NCI-H82 (cell line): ENCODE measurements around the gene GRK6.

Source experiments
- DNase-seq: peaks from one replicate; lab custom pipeline; 2025; lab: John Stamatoyannopoulos, UW

GRK6 gene

DNA sequence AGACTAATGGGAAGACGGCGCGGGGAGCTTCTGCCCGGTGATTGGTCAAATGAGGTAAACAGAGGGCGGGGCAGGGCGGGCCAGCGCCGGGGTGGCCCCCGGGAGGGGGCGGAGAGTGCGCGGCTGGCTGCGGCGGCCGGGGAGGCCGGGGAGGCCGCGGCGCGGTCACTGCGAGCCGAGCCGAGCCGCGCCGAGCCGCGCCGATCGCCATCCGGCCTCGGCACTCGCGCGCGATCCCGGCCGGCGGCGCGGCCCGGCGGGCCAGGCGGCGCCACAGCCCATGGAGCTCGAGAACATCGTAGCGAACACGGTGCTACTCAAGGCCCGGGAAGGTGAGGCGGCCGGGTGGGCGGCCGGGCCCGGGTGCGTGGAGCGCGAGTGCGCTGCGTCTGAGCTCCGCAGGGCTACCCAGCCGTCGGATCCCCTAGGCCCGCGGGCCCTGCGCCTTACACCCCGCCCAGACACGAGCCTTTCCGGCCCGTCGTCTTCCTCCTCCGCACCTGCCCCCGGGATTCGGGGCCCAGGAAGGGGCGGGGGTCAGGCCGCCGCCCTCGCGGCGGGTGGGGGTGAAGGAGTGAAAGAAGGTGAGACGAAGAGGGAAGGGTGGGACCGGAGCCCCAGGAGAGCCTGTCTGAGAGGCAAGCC is at the start of gene GRK6:
GRK6 (plus strand) TSS at position 111 of the 645 bp plus-strand sequence; CDS start at position 281, 170 bp downstream.
- peak; percentile 50 for DNase-seq

DNA sequence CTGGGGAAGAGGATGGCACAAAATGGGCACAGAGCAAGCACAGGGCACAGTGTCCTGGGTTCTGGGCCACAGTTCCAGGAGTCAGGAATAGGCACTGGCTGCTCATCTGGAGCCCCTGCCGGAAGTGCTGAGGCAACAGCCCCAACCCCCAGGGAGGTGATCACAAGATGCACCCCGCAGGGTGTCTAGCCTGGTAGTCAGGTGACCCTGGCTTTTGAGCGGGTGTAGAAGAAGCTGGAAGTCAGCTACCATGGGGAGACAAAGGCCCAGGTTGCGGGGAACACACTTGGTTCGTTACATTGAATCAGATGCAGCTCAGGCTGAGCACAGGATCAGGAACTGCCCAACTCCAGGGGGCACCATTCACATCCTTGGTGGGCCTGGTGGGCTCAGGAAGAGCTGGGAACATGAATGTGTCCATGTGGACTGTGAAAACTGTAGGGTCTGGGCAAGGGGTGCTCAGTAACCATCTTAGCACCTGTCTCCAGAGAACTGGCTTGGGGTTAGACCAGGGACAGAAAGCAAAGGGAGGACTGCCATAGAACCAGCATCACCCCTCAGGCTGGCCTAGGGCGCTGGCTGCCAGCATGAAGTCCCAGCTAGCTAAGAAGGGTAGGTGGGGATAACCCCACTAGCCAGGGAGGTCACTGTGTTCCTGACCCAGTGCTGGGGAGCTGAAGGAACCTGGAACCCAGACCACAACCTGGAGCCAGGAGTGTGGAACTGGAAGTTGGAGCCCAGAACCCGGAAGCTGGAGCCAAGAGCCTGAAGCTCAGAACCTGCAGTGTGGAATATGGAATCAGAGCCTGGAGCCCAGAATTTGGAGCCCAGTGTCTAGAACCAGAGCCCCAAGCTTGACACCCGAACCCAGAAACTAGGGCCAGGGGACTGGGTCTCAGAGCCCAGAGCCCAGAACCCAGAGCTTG is 48.4 kb upstream of the GRK6 start:
- no peak for DNase-seq

DNA sequence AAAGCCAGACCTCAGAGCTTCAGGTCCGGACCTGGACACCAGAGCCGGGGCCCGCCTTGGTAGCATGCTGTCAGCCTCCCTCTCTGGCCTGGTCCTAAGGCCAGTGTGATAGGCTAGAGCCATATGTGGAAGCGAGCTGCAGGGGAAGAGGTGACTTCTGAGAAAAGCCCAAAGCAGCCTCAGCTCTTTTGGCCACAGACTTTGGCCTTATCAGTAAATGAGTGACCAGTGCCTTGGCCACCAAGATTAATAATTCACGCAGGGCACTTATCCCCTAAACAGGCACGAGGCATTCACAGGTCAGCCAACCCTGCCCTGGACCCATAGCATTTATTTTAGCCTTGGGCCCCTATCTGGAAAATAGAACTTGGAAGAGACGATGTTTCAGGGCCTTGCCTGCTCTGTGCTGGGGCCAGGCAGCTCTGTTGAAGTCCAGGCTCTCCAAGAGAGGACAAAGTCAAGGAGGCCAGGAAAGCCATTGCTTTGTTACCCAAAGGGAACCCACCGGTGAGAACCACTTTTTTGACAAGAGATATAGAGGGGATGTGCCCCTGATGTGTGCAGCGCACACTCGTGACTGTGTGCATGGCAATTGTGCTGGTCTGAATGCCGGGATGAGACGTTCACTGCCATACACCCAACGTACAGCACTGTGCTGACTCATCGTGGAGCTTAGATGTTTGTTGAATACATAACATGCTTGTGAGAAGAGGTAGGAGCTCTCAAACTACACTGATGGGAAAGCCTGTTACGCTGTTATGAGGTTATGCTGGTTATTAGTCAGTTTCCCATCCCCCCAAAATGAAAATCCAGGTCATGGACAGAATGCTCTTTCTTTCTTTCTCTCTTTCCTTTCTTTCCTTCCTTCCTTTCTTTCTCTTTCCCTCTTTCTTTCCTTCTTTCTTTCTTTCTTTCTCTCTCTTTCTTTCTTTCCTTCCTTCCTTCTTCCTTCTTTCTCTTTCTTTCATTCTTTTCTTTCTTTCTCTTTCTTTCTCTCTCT is 47.3 kb upstream of the GRK6 start:
- DNase-seq, result peak; percentile 13

DNA sequence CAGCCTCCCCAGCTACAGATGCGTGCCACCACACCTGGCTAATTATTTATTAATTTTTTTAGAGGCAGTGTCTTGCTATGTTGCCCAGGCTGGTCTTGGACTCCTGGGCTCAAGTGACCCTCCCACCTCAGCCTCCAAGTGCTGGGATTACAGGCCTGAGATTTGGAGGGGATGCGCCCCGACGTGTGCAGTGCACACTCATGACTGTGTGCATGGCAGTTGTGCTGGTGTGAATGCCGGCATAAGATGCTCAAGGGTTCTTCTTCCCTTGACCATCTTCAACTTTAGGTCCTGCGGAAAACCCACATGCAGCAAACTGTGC is 45.7 kb upstream of the GRK6 start:
- DNase-seq, result no peak

- peak; percentile 29 for DNase-seq
Measured at GRCh38 chr5:177382423-177383029, 44.0 kb upstream of the GRK6 start.

- DNase-seq, result no peak
Measured at GRCh38 chr5:177383181-177383580, 43.3 kb upstream of the GRK6 start.

DNA sequence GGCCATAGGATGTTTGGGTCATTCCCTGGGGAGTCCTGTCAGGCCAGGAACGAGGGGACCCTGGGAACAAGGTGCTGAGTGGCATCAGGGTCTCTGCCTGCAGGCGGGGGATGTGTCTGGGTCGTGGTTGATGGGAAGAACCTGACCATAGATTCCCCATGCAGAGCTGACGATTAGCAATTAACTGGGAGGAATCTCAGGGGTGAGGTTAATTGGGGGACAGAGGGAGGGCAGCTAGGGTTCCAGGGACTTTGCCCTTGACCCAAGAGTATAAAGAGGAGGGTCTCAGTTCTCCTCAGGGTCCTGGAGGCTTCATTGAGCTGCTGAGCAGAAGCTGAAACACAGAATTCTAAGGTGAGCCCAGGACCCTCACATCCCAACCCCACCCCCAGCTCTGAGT is 42.3 kb upstream of the GRK6 start, which contains the start of gene SLC34A1:
SLC34A1 (plus strand) TSS at position 301 of the 400 bp plus-strand sequence. CDS start 1,308 bp downstream, outside the sequence.
- DNase-seq, result no peak

DNA sequence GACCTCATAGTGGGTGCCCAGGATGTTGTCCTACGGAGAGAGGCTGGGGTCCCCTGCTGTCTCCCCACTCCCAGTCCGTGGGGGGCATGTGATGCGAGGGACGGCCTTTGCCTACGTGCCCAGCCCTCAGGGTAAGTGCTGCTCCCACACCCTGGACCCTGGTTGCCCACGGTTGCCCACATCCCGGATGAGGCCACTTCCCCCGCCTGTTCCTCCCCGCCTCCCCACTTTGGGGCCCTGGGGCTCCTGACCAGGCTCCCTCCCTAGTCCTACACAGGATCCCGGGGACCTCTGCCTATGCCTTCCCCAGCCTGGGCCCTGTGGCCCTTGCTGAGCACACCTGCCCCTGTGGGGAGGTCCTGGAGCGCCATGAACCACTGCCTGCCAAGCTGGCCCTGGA is 40.8 kb upstream of the GRK6 start:
- DNase-seq, result no peak

DNA sequence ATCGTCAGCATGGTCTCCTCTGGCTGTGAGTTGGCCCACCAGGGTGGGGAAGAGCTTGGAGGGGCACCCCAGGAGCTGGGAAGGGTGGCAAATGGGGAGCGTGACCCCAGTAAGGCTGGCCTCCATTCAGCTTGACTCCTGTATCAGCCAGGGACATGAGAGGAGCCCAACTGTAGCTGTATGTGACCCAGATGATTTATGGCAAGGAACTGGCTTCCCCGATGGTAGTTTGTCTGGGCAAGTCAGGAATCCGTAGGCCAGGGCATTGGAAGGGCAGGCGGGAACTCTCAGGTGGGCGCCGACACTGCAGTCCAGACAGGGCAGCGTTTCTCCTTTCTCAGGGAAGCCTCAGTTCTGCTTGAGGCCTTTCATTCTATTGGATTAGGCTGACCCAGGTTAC is 39.9 kb upstream of the GRK6 start:
- DNase-seq, result peak; percentile 54

GRCh38 chr5:177387405-177387804 is 39.1 kb upstream of the GRK6 start:
- DNase-seq, result no peak

- DNase-seq, result no peak
Measured at GRCh38 chr5:177388521-177389052, 37.9 kb upstream of the GRK6 start.

- no peak for DNase-seq
Measured at GRCh38 chr5:177389241-177390169, 37.0 kb upstream of the GRK6 start.

DNA sequence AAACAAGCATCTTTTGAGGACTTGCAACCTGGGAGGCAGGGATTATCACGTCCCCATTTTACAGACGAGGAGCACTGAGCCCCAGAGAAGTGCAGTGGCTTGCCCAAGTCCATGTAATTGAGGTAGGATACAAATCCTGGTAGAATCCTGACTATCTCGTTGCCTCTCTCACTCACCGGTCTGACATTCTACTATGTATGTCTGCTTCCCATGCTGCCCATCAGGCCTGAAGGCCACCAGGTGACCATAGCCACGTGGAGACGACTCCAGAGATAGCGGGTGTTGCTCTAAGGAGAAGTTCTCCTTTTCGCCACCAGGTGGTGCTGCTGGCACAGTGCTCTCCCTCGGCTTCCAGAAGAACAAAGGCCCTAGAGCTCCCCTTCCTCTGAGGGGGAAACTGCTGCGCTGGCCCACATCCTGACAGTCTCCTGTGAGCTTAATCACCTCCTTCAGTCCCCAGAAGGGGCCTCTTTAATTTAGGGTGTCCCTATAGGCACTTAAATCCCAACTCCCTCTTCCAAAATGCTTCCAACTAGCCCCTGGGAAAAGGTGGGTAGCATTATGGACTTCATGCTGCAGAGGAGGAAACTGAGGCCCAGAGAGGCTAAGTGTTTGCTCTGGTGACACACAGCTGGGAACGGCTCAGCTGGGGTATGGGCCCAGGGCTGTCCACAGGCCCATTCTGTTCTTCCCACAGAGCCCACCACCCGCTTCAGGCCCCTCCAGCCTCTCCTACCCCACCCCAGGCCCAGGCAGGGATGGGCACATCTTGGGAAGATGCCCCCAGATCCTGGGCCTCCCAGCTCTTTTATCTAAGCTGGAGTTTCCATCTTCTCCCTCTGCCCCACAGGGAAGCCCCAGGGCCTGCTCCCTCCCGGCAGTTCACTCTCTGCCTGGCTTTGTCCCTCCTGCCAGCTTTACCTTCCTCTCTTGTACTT is 35.8 kb upstream of the GRK6 start:
- DNase-seq, result peak; percentile 89

DNA sequence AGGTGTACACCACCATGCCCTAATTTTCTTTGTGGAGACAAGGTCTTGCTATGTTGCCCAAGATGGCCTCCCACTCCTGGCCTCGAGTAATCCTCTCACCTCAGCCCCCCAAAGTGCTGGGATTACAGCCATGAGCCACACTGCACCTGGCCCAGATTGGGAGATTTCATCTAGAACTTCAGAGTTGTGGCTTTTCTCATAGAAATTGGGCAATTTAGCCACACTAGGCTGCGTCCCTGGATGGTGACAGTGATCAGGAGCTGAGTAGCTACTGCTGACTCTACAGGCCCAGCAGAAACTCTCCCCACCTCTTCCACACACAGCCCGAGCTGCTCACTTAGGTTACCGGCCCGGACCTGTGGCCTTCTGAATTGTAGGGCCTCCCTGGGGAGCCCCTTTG is 33.7 kb upstream of the GRK6 start:
- DNase-seq, result no peak

DNA sequence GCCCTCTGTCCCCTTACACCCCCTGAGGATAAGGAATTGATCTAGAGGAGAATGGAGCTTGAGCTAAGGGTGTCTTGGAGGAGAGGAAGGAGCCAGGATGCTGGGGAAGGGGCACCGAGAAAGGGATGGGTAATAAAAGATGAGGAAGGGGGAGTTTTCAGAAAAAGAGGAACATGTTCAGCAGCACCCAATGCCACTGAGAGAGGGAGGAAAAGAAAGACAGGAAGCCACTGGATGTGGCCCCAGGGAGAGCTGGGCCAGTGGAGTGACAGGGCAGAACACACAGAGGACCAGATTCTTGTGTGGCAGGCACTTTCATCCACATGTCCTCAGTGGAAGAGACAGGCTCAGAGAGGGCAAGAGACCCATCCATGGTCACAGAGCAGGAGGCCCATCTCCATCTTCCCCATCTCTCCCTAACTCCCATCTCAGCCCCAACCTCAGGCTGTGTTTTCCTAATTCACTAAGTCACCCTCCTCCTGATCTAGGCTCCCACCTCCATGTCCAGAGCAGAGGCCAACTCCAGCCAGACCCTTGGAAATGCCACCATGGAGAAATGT is 33.2 kb upstream of the GRK6 start:
- no peak for DNase-seq

GRCh38 chr5:177393990-177394389 is 32.5 kb upstream of the GRK6 start:
- no peak for DNase-seq

GRCh38 chr5:177396078-177396477 is 30.4 kb upstream of the GRK6 start:
- DNase-seq, result no peak

GRCh38 chr5:177396807-177397206 is 29.7 kb upstream of the GRK6 start:
- no peak for DNase-seq

GRCh38 chr5:177397875-177398390 is 28.5 kb upstream of the GRK6 start:
- no peak for DNase-seq
